ENCODE results near the gene UNC5A.
A peak's percentile ranks its signal among the peaks of the same experiment; 100 is the strongest.

Gene UNC5A

GRCh38 chr5:176881816-176882566 lies 71.6 kb downstream of the UNC5A start:
- no peak for DNase-seq

GRCh38 chr5:176882567-176882903 lies 72.2 kb downstream of the UNC5A start:
- DNase-seq, result no peak

GRCh38 chr5:176883700-176884570 lies 73.6 kb downstream of the UNC5A start:
- peak in 1 of 3 experiments; percentile 7 for DNase-seq

GRCh38 chr5:176884571-176884890 lies 74.2 kb downstream of the UNC5A start:
- DNase-seq, result no peak

GRCh38 chr5:176886336-176887251 lies 76.2 kb downstream of the UNC5A start:
- no peak for DNase-seq

- no peak for DNase-seq
Measured at GRCh38 chr5:176887252-176887849, 77.0 kb downstream of the UNC5A start.

- DNase-seq, result peak in 2 of 3 experiments; percentile 2 to 17
Measured at GRCh38 chr5:176888016-176888864, 77.9 kb downstream of the UNC5A start.

GRCh38 chr5:176888865-176889165 lies 78.5 kb downstream of the UNC5A start:
- no peak for DNase-seq

- DNase-seq, result no peak
Measured at GRCh38 chr5:176889321-176890280, 79.2 kb downstream of the UNC5A start.

GRCh38 chr5:176890455-176891330 lies 80.3 kb downstream of the UNC5A start:
- DNase-seq, result no peak

GRCh38 chr5:176891331-176891958 lies 81.1 kb downstream of the UNC5A start:
- DNase-seq, result no peak

- DNase-seq, result no peak
Measured at GRCh38 chr5:176892663-176893062, 82.3 kb downstream of the UNC5A start.

GRCh38 chr5:176894298-176894697 lies 83.9 kb downstream of the UNC5A start:
- DNase-seq, result no peak

GRCh38 chr5:176895831-176896230 lies 85.5 kb downstream of the UNC5A start:
- DNase-seq, result no peak

GRCh38 chr5:176897263-176897662 lies 86.9 kb downstream of the UNC5A start:
- DNase-seq, result no peak

- no peak for DNase-seq
Measured at GRCh38 chr5:176899296-176899891, 89.0 kb downstream of the UNC5A start, which contains the start of gene HK3. Gene HK3, minus strand, starts transcription at chr5:176899346. Its CDS starts 3,187 bp downstream, at chr5:176896159.

- no peak for DNase-seq
Measured at GRCh38 chr5:176899946-176900779, 89.8 kb downstream of the UNC5A start.

GRCh38 chr5:176900780-176901204 lies 90.4 kb downstream of the UNC5A start:
- DNase-seq, result no peak

Measured in NCI-H1417 (cell line).